Activated CD4-positive, alpha-beta T cell treated with anti-CD3 and anti-CD28 coated beads, Interleukin-2, Interleukin-4, amounts not matched to agents 100 ng/mL and 50 ng/mL, durations not matched to agents 16 hours and 8 hours (primary cell): ENCODE measurements around the gene GMDS.
A peak's percentile ranks its signal among the peaks of the same experiment; 100 is the strongest.

ENCODE experiments used
- DNase-seq: peaks from one replicate; pipeline ENCODE4 v3.0.0-alpha.2; 2020; ENCODE audit warnings: low spot score

Gene GMDS

GRCh38 chr6:2245103-2245876 lies at the start of gene GMDS:
Gene GMDS, minus strand, starts transcription at chr6:2245605.
- DNase-seq, result peak; percentile 81

DNA sequence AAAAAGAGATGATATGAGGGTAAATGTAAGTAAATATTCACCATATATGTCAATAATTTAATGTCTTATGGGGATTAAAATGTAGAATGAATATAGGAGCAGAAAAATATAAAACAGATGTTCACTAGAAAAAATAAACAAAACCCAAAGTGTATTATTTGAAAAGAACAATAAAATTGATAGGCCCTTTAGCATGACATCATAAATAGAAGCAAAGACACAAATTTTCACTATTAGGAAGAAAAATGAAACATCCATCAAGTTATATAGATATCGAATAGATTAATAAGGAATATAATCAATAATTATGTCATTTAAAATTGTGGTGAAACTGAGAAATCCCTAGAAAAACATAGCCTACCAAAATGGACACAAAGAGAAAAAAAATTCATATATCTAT lies 40.1 kb upstream of the GMDS start:
- no peak for DNase-seq

- DNase-seq, result no peak
Observed at GRCh38 chr6:2275892-2276242, 30.5 kb upstream of the GMDS start.

GRCh38 chr6:2274981-2275891 lies 29.8 kb upstream of the GMDS start:
- no peak for DNase-seq

- DNase-seq, result no peak
Observed at GRCh38 chr6:2272696-2273095, 27.3 kb upstream of the GMDS start.

GRCh38 chr6:2270054-2270453 lies 24.6 kb upstream of the GMDS start:
- DNase-seq, result no peak

DNA sequence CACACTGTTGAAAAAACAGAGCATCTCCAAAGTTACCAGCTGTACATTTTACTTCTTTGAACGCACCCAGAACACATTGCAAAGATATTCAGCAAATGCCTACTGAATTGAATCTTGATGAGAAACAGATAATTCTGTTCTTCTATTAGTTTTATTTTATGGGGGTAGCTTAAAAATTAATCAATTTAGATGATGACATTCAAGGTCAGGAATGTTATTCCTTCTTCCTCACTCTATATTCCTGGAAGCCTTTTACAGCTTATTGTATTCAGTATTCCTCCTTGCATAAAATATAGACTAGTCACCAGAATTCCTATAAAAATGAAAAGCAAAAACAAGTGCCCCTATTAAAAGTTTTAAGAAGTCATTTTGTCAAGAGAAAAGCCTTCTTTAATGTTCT lies 21.4 kb upstream of the GMDS start:
- no peak for DNase-seq

- DNase-seq, result no peak
Observed at GRCh38 chr6:2266031-2266795, 20.8 kb upstream of the GMDS start.

DNA sequence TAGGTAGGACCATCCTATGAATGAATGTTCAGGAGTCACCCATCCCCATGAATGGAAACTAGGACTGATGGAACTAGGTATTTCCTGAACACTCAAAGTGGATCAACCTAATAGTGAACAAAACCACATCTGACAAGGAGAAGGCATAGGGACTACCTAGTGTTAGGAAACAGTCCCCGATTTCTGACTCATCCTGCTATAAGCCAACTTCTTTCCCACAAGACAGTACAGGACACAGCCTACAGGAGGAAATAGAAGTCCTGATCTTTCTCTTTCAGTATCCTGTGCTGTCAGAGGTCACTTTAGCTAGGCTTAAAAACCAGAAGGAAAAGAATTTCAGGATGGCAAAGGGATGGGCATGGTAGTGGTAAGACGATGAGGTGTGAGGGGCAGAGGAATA lies 19.5 kb upstream of the GMDS start:
- no peak for DNase-seq

DNA sequence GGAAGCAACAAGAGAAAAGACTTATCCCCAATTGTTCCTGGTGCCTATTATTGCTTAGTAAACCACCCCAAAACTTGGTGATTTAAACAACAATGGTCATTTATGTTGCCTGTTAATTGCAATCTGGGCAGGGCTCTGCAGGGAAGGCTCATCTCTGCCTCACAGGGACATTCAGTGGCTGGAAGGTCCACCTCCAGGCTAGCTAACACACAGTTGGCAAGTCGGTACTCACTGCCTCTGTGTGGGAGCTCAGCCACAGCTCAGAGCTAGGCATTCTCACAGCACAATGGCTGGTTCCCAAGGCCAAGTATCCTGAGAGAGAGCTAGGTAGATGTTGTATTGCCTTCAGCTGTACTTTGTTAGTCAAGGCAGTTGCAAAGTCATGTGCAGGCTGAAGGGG lies 18.5 kb upstream of the GMDS start:
- no peak for DNase-seq

DNA sequence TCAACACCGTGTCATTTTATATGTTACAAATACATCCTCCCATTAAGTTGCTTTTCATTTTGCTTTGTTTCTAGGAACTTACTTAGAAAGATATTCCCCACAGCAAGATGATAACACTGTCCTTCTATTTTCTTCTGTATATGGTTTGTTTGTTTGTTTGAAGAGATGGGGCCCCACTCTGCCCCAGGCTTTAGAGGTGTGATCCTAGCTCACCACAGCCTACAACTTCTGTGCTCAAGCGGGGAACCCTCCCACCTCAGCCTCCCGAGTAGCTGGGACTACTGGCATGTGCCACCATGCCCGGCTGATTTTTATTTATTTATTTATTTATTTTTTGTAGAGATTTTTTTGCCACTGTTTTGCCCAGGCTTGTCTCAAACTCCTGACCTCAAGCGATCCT lies 14.2 kb upstream of the GMDS start:
- no peak for DNase-seq

DNA sequence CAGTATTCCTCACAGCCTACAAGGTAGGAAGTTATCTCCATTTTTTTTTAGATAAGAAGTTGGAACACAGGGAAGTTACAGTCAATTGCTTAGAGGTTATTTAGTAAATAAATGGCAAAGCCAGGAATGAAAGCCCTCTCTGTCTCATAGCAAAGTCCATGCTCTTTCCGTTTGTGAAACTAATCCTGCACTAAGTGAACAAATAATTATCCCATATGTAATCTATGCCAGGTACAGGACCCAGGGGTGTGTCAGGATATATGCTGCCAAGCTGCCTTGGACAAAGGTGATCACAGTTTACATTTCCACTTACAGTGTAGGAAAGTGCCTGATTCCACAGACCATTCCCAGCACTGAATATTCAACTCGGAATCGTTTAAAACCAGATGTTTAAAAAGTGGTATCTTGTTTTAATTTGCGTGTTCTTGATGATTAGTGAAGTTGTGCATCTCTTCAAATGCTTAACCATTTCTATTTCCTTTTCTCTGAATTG lies 13.6 kb upstream of the GMDS start:
- no peak for DNase-seq

DNA sequence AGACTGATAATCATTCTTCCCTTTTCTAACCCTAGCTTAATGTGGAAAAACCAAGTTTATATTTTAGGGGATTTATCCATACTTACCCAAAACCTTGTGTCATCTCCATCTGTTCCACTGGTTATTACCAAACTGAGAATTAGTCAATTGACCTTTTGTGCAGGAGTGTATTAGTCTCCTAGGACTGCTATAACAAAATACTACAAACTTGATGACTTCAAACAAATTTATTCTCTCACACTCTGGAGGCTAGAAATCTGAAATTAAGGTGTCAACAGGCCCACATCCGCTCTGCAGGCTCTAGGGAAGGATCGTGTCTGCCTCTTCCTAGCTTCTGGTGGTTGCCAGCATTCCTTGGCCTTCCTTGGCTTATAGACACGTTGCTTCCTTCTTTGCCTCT lies 12.7 kb upstream of the GMDS start:
- DNase-seq, result no peak

DNA sequence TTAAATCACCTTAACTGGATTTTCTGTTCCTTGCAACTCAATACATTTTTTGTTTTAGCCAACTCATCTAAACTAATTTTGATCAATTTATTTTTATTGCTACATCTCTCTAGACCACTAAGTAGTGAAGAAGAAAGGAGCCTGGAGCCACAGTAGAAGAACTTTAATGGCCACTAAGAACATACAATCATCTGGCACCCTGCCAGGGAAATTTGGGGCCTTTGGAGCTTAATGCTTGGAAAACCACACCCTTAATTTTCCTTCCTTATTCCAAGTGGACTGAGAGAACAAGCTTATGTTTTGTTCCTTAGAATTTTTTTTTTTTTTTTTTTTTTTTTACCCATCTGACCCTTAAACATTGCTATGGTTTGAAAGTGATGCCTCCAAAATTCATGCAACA lies 12.0 kb upstream of the GMDS start:
- no peak for DNase-seq

- DNase-seq, result no peak
Observed at GRCh38 chr6:2254747-2255146, 9.3 kb upstream of the GMDS start.

GRCh38 chr6:2249126-2249525 lies 3.7 kb upstream of the GMDS start:
- no peak for DNase-seq

GRCh38 chr6:2247664-2248063 lies 2.3 kb upstream of the GMDS start:
- no peak for DNase-seq

GRCh38 chr6:2245877-2246863 lies 765 bp upstream of the GMDS start:
- peak; percentile 26 for DNase-seq

- no peak for DNase-seq
Observed at GRCh38 chr6:2244261-2245102, 923 bp downstream of the GMDS start.

DNA sequence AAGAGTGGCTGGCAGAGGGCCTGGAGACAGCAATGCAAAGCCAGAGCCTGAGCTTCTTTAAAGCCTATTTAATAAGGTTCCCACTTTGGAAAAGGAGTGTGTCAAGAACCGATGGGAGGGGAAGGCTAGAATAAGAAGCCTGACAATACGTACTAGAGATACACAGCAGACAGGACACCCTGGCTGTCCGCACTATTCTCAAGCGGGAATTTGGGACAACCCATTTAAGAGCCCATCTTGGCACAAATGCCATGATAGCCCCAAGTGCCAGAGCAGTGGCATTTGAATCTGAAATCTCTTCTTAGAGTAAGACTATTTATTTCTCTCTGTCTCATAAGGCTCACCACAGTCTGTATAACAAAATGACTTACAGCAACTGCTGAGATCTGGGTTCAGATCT lies 3.1 kb downstream of the GMDS start:
- DNase-seq, result no peak
